ENCODE measurements around the gene CLEC20A.

The CLEC20A gene

DNA sequence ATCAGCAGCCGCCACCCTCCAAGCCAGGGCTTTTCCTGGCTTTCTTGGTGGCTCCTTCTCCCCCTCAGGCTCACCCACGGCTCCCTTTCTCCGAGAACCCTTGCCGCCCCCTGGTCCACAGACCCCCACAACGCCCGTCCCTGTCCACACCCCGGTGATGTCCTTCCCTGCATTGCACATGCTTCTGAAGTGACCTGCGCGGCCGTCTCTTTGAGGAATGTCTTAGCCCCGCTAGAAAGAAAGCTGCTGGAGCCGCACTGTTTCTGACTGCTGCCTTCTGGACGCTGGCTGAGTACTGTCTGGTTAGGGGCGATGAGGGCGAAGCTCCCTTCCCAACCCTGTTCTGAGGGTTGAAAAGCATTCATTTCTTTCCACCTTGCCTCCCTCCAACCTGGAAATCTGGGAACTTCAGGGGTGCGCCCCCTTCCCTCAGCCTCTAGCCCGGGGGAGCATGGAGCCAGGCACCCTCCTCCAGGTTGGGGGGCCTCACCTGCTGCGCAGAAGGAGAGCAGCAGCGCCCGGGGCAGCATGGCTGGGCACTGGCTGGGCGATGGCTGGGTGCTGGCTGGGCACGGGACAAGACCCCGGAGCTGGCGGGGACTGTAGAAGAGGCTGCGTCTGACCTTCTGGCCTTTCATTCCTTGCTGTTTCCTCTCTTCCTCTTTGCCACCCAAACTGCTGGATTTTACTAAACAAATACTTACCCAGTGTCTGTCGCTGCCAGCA, at the start of gene CLEC20A:
Gene CLEC20A, minus strand, starts transcription at position 555 of the 726 bp plus-strand sequence. Its CDS starts 25 bp downstream, at position 530.
- no peak for DNase-seq

- DNase-seq: no peak
Observed at GRCh38 chr1:178544531-178544930, 47.8 kb upstream of the CLEC20A start.

DNA sequence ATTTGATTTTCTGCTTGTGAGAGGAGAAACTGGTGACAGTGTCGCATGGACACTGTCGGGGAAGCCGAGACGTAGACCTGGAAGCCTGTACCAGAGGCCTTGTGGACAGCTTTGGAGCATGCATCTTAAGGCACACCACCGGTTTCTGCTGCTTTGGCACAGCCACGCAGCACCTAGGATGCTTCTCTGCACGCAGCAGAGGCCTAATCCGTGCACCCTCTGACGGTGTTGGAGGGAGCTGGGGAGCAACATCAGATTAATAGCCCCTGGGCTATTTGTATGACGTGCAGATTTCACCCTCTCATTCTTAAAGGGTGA, 46.5 kb upstream of the CLEC20A start:
- DNase-seq: no peak

DNA sequence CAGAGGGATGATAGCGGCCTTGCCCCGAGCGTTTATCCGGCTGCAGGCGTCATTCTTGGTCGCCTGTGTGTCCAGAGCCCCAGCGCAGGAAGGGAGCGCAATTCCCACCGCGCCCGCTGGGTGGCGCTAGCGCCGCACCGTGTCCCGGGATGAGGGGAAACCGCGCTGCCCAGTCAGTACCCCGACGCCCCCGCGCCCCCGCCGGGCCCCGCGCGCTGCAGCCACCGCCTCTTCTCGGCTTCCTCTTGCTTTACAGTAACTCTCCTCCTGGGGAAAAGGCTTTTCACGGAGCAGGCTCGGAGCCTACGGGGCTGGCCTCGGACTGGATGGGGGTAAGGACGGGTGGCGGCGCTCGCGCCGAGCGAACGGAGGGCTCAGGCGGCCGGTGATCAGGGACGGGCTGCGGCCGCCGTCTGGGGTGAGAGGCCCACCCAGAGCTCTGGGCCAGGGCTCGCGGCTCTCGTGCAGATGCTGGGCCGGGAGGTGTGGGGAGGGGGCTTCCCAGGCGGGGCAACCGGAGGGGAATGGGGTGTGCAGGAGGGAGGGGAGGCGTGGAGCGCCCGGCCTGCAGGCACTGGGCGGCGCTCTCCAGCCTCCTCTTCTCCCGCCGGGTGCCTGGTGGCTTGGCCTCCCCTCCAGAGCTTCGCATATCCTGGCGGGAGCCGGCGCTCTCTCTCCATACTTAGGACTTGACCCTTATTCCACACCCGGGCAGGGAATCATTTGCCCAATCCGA, 46.0 kb upstream of the CLEC20A start:
- DNase-seq: peak; percentile 81 to 100

GRCh38 chr1:178541829-178542553, 45.2 kb upstream of the CLEC20A start:
- peak; percentile 16 to 33 for DNase-seq

DNA sequence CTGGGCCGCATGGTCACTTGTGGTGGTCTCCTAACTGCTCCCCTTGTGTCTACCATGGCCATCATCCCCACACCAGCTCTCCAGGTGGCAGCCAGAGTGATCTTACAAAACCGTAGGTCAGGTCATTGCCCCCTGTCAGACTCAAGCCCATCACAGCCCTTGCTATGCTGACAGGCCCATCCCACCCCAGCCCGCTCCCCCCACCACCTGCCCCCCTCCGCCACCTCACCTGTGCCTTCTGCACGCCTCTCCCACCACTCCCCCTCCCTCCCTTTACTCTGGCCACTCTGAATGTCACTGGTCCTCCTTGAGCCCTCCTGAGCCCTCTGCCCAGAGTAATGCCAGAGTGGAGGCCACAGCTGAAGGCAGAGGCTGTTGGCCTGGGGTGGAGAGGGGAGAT, 44.6 kb upstream of the CLEC20A start:
- DNase-seq: no peak

DNA sequence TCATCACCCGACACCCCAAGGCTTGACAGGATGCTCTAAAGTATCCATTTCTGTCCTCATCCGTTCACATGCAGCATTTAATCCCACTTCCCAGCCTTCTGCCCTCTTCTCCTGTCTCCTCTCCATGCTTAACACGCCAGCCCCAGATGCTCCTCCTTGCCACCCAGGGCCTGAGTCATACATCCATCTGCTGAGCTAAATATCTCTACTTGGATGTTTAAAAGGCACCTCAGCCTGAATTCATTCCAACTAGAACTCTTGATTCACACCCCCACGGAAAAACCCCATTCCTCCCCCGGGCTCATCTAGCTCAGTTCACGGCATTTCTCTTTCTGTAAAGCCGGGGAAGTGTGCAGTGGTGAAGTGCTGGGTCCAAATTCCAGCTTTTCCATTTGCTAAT, 43.9 kb upstream of the CLEC20A start:
- DNase-seq: peak; percentile 15 to 35

- DNase-seq: no peak
Observed at GRCh38 chr1:178540204-178540603, 43.4 kb upstream of the CLEC20A start.

DNA sequence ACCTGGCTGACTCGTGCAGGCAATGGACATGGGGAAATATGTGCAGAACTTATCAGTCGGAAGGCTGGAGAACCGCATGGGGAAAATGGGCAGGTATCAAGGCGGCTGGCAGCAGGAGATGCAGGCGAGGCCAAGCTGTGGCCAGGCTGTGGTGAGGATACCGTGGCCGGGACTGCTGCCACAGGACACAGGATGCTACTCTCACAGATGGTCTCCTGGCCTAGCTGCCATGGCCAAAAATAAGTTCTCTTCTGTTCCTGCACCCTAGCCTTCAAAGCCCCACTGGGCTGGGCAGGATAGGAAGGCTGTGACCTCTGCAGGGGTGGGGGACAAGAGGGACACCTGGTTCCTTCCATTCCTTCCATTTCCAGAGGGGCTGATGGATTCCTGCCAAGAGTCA, 42.5 kb upstream of the CLEC20A start:
- DNase-seq: no peak

DNA sequence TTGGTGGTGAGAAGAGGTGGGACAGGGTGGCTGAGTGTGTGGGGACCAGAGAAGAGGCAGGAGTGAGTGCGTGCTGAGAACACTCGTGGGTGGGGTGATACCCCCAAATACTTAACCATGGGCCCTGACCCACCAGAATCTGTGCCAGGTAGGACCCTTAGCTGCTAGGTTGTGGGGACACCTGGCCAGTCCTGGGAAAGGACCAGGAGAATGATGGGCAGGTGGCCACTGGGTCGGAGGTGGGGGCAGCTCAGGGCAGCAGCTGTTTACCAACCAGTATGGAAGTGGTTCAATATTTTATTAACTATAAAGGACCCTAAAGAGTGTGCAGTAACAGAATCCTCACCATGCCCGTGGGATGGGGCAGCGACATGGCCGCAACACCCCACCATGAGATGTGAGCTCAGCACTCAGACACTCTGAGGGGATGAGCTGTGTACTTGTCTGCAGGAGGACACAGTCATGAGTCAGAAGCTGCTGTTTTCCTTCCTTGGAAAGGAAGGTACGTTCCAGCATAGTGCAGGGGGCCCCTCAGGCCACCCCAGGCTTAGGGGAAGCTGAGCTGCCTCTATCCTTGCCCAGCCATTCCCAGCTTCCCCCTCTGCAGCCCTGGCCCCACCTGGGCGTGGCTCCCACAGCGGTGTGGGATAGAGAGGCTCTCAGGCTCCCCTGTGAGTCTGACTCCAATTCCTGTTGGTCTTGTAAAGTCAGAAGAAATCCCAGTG, 41.6 kb upstream of the CLEC20A start:
- no peak for DNase-seq

- DNase-seq: no peak
Observed at GRCh38 chr1:178537382-178538090, 40.8 kb upstream of the CLEC20A start.

GRCh38 chr1:178536844-178537371, 40.1 kb upstream of the CLEC20A start:
- DNase-seq: no peak

DNA sequence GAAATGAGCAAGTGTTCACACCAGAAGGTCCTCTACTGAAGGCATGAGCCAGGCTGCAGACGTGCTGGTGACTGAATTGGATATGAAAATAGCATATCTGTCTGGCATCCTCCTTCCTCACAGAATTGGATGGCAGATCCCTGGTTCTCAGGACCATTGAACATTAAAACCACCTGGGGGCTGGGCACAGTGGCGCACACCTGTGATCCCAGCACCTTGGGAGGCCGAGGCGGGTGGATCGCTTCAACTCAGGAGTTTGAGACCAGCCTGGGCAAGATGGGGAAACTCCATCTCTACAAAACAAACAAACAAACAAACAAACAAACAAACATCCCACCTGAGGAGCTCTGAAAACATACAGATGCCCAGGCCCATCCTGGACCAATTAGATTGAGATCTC, 39.6 kb upstream of the CLEC20A start:
- no peak for DNase-seq

DNA sequence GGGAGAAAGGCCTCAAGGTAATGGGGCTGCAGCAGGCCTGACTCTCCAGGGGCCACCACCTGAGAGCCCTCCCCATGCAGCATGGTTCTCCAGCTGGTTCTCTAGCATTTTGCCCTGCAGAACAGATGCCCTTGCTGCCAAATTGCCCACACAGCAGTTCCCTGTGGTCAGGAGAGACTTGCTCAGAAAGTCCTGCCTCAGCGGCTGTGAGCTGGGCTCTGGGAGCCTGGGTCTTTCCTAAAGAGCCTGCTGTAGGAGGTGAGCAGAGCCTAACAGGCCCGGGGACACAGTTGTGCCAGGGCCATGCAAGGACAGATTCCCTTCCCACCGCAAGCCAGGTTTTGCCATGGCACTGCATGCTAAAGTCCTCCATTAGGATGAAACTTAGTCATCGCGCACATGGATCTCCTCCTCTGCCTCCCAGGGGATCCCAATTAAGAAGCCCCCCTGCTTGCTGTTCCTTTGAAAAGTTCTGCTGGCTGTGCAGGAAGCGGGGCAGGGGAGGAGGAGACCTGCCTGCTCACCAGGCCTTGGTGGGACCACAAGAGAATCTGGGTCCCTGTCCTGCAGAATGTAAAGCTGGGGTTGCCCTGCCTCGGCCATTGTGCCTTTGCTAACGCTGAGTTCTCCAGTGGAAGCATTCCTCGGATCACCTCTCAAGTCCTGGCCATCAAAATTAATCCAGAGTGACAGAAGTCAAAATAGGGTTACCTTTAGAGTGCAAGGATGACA, 37.5 kb upstream of the CLEC20A start:
- DNase-seq: no peak

DNA sequence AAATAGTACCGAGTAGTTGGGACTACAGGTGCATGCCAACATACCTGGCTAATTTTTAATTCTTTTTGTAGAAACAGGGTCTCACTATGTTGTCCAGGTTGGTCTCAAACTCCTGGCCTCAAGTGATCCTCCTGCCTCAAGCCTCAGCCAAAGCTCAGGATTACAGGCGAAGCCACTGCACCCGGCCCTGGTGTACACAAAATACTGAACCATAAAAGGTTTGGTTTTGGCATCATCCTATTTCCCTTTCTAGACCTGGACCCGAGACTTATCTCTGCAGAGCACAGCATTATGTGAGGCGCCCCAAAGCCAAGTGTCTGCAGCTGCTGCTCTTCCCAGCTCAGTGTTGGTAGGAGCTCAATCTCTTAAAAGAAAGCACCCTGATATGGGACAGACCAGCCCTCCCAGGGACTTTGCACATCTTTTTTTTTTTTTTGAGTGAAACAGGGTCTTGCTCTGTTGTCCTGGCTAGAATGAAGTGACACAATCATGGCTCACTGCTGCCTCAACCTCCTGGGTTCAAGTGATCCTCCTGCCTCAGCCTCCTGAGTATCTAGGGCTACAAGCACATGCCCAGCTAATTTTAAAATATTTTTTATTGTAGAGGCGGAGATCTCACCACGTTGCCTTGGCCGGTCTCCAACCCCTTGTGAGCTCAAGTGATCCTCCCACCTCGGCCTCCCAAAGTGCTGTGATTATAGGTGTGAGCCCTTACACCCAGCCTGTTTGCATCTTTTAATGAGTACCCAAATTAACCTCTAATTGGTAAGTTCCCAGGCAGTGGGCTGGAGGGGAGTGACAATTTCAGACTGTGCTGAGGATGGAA, 36.6 kb upstream of the CLEC20A start:
- no peak for DNase-seq

DNA sequence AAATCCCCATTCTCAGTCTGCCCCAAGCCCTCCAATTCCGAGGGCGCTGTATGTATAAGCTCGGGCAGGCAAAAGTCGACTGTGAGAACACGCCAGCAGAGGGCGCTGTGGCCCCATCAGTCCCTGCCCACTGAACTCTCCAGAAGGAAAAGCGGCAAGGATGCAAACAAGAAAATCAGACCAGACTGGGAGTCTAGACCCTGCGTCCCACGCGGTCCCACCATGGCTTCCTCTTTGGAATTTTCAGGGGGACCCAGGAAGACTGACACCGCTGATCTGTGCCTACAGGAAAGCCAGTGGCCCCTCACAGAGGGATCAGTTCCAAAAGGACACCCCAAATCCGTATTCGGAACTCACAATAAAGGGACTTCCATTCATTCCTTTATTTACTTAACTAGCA, 35.6 kb upstream of the CLEC20A start:
- peak; percentile 57 to 90 for DNase-seq

DNA sequence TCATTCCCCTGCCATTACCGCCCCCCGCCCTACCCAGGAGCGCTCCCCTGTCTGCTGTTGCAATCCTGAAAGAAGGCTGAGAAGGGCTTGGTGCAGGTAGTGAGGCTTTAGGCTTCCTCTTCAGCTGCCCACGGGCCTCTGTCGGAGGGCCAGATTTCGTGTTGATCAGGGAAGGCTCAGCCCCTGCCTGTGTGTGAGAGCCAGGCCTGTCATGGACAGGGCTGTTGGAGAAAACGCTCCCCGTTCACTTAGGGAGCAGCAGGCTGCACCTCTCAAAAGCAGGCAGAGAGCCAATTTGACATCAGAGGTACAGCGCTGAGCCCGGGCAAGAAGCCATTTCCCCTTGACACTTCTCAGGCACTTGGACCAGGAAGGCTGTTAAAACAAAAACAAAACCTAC, 35.1 kb upstream of the CLEC20A start:
- no peak for DNase-seq

DNA sequence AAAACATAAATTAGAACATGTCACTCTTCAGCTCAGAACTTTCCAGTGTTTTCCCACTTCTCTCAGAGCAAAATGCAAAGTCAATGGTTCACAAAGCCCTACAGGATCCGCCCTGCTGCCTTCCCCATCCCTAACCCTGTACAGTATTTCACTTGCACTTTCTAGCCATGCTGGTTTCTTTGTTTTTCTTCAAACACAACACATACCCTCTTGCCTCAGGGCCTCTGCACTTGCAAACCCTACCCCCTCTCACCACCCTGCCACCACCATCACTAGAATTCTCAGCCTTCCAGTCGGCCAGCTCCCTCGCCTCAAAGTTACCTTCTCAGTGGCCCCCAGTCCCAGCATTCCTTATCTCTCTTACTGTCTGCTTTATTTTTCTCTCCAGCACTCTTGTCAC, 33.7 kb upstream of the CLEC20A start:
- DNase-seq: no peak

- DNase-seq: no peak
Observed at GRCh38 chr1:178530037-178530402, 33.3 kb upstream of the CLEC20A start.

DNA sequence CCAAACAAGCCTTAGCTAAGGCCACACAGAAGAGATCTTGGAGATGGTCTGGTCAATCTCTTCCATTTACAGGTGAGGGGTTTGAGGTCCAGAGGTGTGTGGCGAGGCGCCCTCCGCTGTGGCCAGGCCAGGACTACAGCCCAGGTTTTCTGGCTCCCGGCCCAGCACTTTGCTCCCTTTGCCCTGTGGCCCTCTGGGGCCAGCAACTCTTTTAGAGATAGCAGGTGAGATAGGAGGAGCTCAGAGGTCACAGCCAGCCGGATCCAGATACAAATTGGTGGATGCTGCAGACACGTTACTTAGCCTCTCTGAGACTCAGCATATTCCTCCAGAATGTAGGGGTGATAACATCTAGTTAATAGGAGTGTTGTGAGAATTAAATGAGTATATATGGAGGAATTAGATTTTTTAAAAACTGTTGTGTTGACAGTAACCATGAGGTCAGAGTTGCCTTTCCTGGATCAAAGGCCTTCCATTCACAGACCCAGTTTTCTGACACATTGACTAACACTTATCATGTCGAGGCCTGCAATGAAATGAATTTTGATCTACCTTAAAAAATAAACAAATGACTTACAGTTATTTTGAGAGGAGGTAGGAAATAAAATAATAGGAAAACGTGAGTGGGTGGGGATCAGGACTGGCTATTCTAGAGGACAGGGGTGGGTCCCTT, 32.7 kb upstream of the CLEC20A start:
- DNase-seq: no peak
